ENCODE data around the gene SNTA1. TPM values are rescaled to one million over a fixed set of nuclear protein-coding genes. Genes with fewer than 3 reads are reported as not detected.

SNTA1 gene
- total RNA-seq, 2 experiments from 2014 or later = 36.6 to 44.8 TPM

- no peaks in the 10 kb centered on the region for H3K4me1 ChIP-seq (ENCODE audit: insufficient read depth, low read length, poor library complexity, severe bottlenecking)
- H4K20me1 ChIP-seq (ENCODE audit: insufficient read depth, low read length) = no peaks in the 10 kb centered on the region
- intact Hi-C loops (cut with micrococcal nuclease; ENCODE audit: unreplicated experiment) = no loop called here
- no peaks in the 10 kb centered on the region for H3K9me2 ChIP-seq (ENCODE audit: insufficient read depth, low read length)
- no peak overlapping the region for H3K27ac ChIP-seq (ENCODE audit: low read depth, low read length, poor library complexity, severe bottlenecking)
- H3K79me2 ChIP-seq (ENCODE audit: insufficient read depth, low read depth, low read length) = no peaks in the 10 kb centered on the region
- POLR2A ChIA-PET = interaction anchor here (1.9 kb wide), 1 partner anchor 18 kb away, joined by 4 read pairs; no protein-coding TSS in a partner anchor
- no peaks in the 10 kb centered on the region for H3K9me3 ChIP-seq (ENCODE audit: low read length)
- BruUV-seq (replicated peaks) = no TSS peak
- H2AFZ ChIP-seq (ENCODE audit: low read length) = no peak overlapping the region
- H3K4me2 ChIP-seq (ENCODE audit: low read length) = no peak overlapping the region
- H3K4me3 ChIP-seq (ENCODE audit: low read depth, low read length, poor library complexity, severe bottlenecking) = no peak overlapping the region
- peaks cover 39% of the 10 kb centered on the region for H3K36me3 ChIP-seq (ENCODE audit: insufficient read depth, low read length)
- no peak for DNase-seq (ENCODE audit: low spot score)
- CTCF ChIA-PET (ENCODE audit: unreplicated experiment) = no interaction called here
- no peak for TF ChIP-seq EZH2phosphoT487 (IDR thresholded peaks at IDR 0.05; ENCODE audit: borderline replicate concordance, low read depth, low read length)
- no peak for TF ChIP-seq CTCF (conservative IDR thresholded peaks at IDR 0.05; ENCODE audit: low read length)
These were observed 20.3 kb downstream of the SNTA1 start for GRCh38 chr20:33423141-33423834.

DNA sequence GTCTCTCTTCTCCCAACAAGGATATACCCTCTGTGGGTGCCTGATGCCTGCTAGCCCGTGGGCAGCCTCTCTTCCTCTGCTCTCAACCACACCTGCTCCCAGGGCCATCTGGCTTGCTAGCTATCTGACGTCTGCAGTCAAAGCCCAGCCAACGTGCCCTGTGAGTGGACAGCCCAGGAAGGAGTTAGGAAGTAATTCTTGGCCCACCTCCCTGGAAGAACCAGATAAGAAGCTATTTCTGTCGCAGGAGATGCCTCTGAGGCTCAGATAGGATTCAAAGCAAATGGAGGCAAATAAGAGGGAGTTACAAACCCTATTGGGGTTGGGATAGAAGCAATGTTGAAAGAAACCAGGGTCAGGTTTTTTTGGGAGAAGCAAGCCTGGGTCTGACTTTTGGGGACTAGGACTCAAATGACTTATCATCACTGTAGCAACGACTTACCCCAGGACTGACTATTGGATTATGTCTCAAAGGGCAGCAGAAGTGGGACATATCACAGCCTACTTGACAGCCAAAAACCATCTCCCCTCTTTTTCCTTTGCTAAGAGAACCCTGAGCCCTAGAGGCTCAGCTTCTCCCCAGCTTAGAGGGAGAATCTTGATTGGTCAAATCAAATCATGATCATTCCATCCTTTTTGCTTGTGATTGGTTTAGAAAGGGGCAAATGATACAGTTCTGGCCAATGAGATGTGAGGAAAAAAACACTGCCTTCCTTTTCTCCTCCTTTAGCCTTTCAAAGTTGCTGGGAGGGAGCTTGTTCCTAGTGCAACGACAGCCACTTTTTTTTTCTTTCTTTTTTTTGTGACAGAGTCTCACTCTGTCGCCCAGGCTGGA lies 24.2 kb downstream of the SNTA1 start:
- no peak overlapping the region for H3K4me2 ChIP-seq (ENCODE audit: low read length)
- peaks cover 48% of the 10 kb centered on the region for H3K36me3 ChIP-seq (ENCODE audit: insufficient read depth, low read length)
- no peak for TF ChIP-seq EZH2phosphoT487 (IDR thresholded peaks at IDR 0.05; ENCODE audit: borderline replicate concordance, low read depth, low read length)
- TF ChIP-seq CTCF (conservative IDR thresholded peaks at IDR 0.05; ENCODE audit: low read length) = no peak
- H3K9me2 ChIP-seq (ENCODE audit: insufficient read depth, low read length) = no peaks in the 10 kb centered on the region
- H3K9me3 ChIP-seq (ENCODE audit: low read length) = no peaks in the 10 kb centered on the region
- H3K4me1 ChIP-seq (ENCODE audit: insufficient read depth, low read length, poor library complexity, severe bottlenecking) = peaks cover 7% of the 10 kb centered on the region
- no peak overlapping the region for H3K4me3 ChIP-seq (ENCODE audit: low read depth, low read length, poor library complexity, severe bottlenecking)
- no peak for DNase-seq (ENCODE audit: low spot score)
- H2AFZ ChIP-seq (ENCODE audit: low read length) = no peak overlapping the region
- no peaks in the 10 kb centered on the region for H4K20me1 ChIP-seq (ENCODE audit: insufficient read depth, low read length)
- CTCF ChIA-PET (ENCODE audit: unreplicated experiment) = no interaction called here
- POLR2A ChIA-PET = no interaction called here
- H3K79me2 ChIP-seq (ENCODE audit: insufficient read depth, low read depth, low read length) = no peaks in the 10 kb centered on the region
- intact Hi-C loops (cut with micrococcal nuclease; ENCODE audit: unreplicated experiment) = no loop called here
- no TSS peak for BruUV-seq (replicated peaks)
- no peak overlapping the region for H3K27ac ChIP-seq (ENCODE audit: low read depth, low read length, poor library complexity, severe bottlenecking)

GRCh38 chr20:33418033-33418432 lies 25.5 kb downstream of the SNTA1 start:
- H2AFZ ChIP-seq (ENCODE audit: low read length) = no peak overlapping the region
- H4K20me1 ChIP-seq (ENCODE audit: insufficient read depth, low read length) = no peaks in the 10 kb centered on the region
- no peaks in the 10 kb centered on the region for H3K79me2 ChIP-seq (ENCODE audit: insufficient read depth, low read depth, low read length)
- intact Hi-C loops (cut with micrococcal nuclease; ENCODE audit: unreplicated experiment) = no loop called here
- POLR2A ChIA-PET = no interaction called here
- H3K4me3 ChIP-seq (ENCODE audit: low read depth, low read length, poor library complexity, severe bottlenecking) = no peak overlapping the region
- no peaks in the 10 kb centered on the region for H3K9me2 ChIP-seq (ENCODE audit: insufficient read depth, low read length)
- H3K4me1 ChIP-seq (ENCODE audit: insufficient read depth, low read length, poor library complexity, severe bottlenecking) = peaks cover 7% of the 10 kb centered on the region
- no peak for DNase-seq (ENCODE audit: low spot score)
- no TSS peak for BruUV-seq (replicated peaks)
- no peak overlapping the region for H3K27ac ChIP-seq (ENCODE audit: low read depth, low read length, poor library complexity, severe bottlenecking)
- CTCF ChIA-PET (ENCODE audit: unreplicated experiment) = no interaction called here
- H3K9me3 ChIP-seq (ENCODE audit: low read length) = no peaks in the 10 kb centered on the region
- no peak for TF ChIP-seq EZH2phosphoT487 (IDR thresholded peaks at IDR 0.05; ENCODE audit: borderline replicate concordance, low read depth, low read length)
- TF ChIP-seq CTCF (conservative IDR thresholded peaks at IDR 0.05; ENCODE audit: low read length) = no peak
- H3K4me2 ChIP-seq (ENCODE audit: low read length) = no peak overlapping the region
- H3K36me3 ChIP-seq (ENCODE audit: insufficient read depth, low read length) = peaks cover 50% of the 10 kb centered on the region

Measured in OCI-LY7 (cell line).